Testis (tissue), 3 donors: ENCODE data around the gene DDR2. TPM values are rescaled to one million over a fixed set of nuclear protein-coding genes. Genes with fewer than 3 reads are reported as not detected.

Source experiments
- DNase-seq: peaks from one replicate; pipeline ENCODE4 v3.0.0-alpha.2; 2019
- H3K27ac ChIP-seq, 2 donors: fragments of 200-600 bp; sonication (generic); one replicate each; pipeline ENCODE4 v1.5.1; 2019
- H3K27me3 ChIP-seq: fragments of 200-600 bp; sonication (generic); one replicate; pipeline ENCODE4 v1.5.1; 2019
- H3K36me3 ChIP-seq: fragments of 200-600 bp; sonication (generic); one replicate; pipeline ENCODE4 v1.5.1; 2017; ENCODE audit warnings: low read depth; ENCODE audit errors: missing control alignments
- H3K4me1 ChIP-seq: fragments of 200-600 bp; sonication (generic); one replicate; pipeline ENCODE4 v1.5.1; 2019
- H3K4me3 ChIP-seq, 2 donors: fragments of 200-600 bp; sonication (generic); one replicate each; pipeline ENCODE4 v1.5.1; 2017 to 2019
- H3K9me3 ChIP-seq: fragments of 200-600 bp; sonication (generic); one replicate; pipeline ENCODE4 v1.5.1; 2017
- CTCF ChIP-seq, 3 experiments: fragments of 450-650 bp in 2 of 3; fragments of 200-600 bp in 1 of 3; sonication (generic) in 1 of 3; IDR thresholded peaks; one replicate each; pipeline ENCODE4 v1.5.1; 2016 to 2019; ENCODE audit warnings: antibody characterized with exemption in 3 of 3, mild to moderate bottlenecking in 2 of 3, moderate library complexity in 1 of 3
- POLR2A ChIP-seq: fragments of 450-650 bp; IDR thresholded peaks from one replicate; pipeline ENCODE4 v1.6.1; 2017; ENCODE audit warnings: antibody characterized with exemption, mild to moderate bottlenecking, moderate library complexity
- WGBS, 2 donors: methylation state at CpG; one replicate each; pipeline ENCODE4 v1.1.5; 2018; 5-methylcytosine and 5-hydroxymethylcytosine counted together
- intact Hi-C: fragments of 100-400 bp; cut with DNase I; formaldehyde crosslinking; loops from one replicate; pipeline ENCODE4 v1.15.1; 2023; ENCODE audit warnings: low total_unique reads
- polyA plus RNA-seq: library from polyadenylated mRNA; stranded (reverse); fragments of 350-450 nt; fragmentation: Illumina TruSeq; extraction: RNeasy Lipid Tissue Mini Kit (QIAGEN cat#74804); gene quantifications from one replicate; pipeline ENCODE4 v1.2.3, GENCODE V29; 2014; ENCODE audit warnings: low read depth, low replicate concordance; ENCODE audit not compliant: insufficient read depth
- total RNA-seq, 2 donors: library from RNA; depleted of rRNA; stranded (reverse); fragments of >200 nt; gene quantifications; one replicate each; pipeline ENCODE4 v1.2.3, GENCODE V29; 2016

DDR2 gene
- total and polyA plus RNA-seq, 3 donors from 2014 or later = 9.0 to 13.2 (median 9.2) TPM

GRCh38 chr1:162822391-162823200, 190.3 kb downstream of the DDR2 start:
- 5 to 8% methylated on average over 26 to 44 of the region's 44 CpGs for WGBS, 2 donors
- TF ChIP-seq CTCF (IDR thresholded peaks at IDR 0.05) = no peak
- peak overlapping the region; percentile 36 to 57 for H3K4me3 ChIP-seq
- H3K4me1 ChIP-seq = no peaks in the 10 kb centered on the region
- intact Hi-C loops = no loop called here
- H3K36me3 ChIP-seq = no peaks in the 10 kb centered on the region
- no peaks in the 10 kb centered on the region for H3K9me3 ChIP-seq
- peak; percentile 53 for DNase-seq
- H3K27me3 ChIP-seq = no peaks in the 10 kb centered on the region
- H3K27ac ChIP-seq = no peak overlapping the region

- intact Hi-C loops = no loop called here
- TF ChIP-seq CTCF (IDR thresholded peaks at IDR 0.05) = no peak
- no peak for TF ChIP-seq POLR2A
Observed at GRCh38 chr1:162823231-162823630, 191.0 kb downstream of the DDR2 start.

GRCh38 chr1:162823771-162824525, 191.7 kb downstream of the DDR2 start:
- intact Hi-C loops = no loop called here
- WGBS, 2 donors = 66% methylated on average over 2 of the region's 2 CpGs
- no peak for DNase-seq
- H3K4me1 ChIP-seq = no peaks in the 10 kb centered on the region
- H3K27ac ChIP-seq = no peak overlapping the region
- TF ChIP-seq POLR2A = no peak
- no peak for TF ChIP-seq CTCF (IDR thresholded peaks at IDR 0.05)
- H3K4me3 ChIP-seq = no peak overlapping the region
- no peaks in the 10 kb centered on the region for H3K9me3 ChIP-seq
- H3K27me3 ChIP-seq = no peaks in the 10 kb centered on the region
- no peaks in the 10 kb centered on the region for H3K36me3 ChIP-seq

More at GRCh38 chr1:162823231-162823630, 191.0 kb downstream of the DDR2 start:
- no peak for DNase-seq
- Histone ChIP-seq H3K9me3 (no peaks in the 10 kb centered on the region), H3K4me3 (no peak overlapping the region), H3K27ac (no peak overlapping the region), H3K4me1 (no peaks in the 10 kb centered on the region), H3K36me3 (no peaks in the 10 kb centered on the region), H3K27me3 (no peaks in the 10 kb centered on the region)
- WGBS, 2 donors = 78 to 87% methylated on average over 3 of the region's 3 CpGs

- TF ChIP-seq CTCF (IDR thresholded peaks at IDR 0.05) (no peak), POLR2A (no peak)
Observed at GRCh38 chr1:162829268-162829667, 197.0 kb downstream of the DDR2 start.

More at GRCh38 chr1:162829268-162829667, 197.0 kb downstream of the DDR2 start:
- Histone ChIP-seq H3K27me3 (no peaks in the 10 kb centered on the region), H3K4me3 (no peak overlapping the region), H3K36me3 (no peaks in the 10 kb centered on the region), H3K4me1 (peaks cover 12% of the 10 kb centered on the region), H3K27ac (no peak overlapping the region), H3K9me3 (no peaks in the 10 kb centered on the region)
- 86 to 100% methylated on average over 1 of the region's 1 CpG for WGBS, 2 donors
- intact Hi-C loops = no loop called here
- no peak for DNase-seq
